Measurements from ENCODE around the gene BABAM2. TPM values are rescaled to one million over a fixed set of nuclear protein-coding genes. Genes with fewer than 3 reads are reported as not detected.
A peak's percentile ranks its signal among the peaks of the same experiment; 100 is the strongest.
"Not testable (repeated sequence)": the region's sequence is repeated elsewhere in the genome, so short reads cannot be mapped to it uniquely, and the experiment has no call there.

The BABAM2 gene
- total and polyA plus RNA-seq, 5 donors, result 45.2 to 65.2 (median 64.0) TPM

DNA sequence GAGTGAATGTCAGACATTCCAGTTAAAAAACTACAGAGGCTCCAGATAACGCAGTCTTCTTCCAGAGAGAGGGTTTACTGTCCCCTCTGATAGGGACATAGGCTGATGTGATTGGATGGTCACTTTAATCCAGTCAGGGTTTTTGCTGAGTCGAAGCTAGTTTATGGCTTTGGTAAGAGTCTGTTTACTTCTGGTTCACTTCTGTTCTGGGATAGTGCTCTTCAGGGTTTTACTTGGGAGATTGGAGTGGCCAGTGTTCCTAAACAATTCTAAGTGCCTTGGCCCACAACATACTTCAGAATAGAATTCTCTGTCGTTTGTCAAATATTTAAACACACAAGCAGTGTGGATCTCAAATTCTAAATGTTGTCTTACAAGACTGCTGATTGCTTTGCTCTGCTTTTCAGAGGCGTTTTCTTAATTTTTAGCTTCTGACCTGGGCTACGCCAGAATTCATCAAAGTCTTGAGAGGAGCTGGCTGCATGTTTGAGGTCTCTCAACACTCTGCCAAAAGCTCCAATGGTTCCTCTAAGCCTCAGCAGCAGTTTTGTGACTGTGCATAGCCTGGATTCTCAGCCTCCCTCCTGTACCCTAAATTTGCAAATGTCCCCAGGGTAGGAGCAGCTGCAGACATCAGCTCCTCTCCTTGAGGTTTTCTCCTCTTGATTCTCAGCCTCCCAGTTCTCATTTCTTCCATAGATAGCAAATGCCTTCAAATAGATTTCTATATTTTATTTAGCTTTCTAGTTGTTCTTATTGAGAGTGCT, 105.8 kb downstream of the BABAM2 start:
- DNase-seq (no peak), ATAC-seq (no peak)
- WGBS, result 91% methylated on average over 5 of the region's 5 CpGs
- Histone ChIP-seq H3K4me3 (ENCODE audit: low read length) (no peak overlapping the region), H3K27me3 (ENCODE audit: control insufficient read depth, insufficient read depth) (no peaks in the 10 kb centered on the region), H3K27ac (ENCODE audit: low read length) (no peak overlapping the region), H3K4me1 (ENCODE audit: control insufficient read depth, insufficient read depth, low read length) (peaks cover 3% of the 10 kb centered on the region), H3K9me3 (ENCODE audit: control insufficient read depth, low read length) (no peaks in the 10 kb centered on the region)
- intact Hi-C loops (cut with DNase I), result no loop called here

- no peak overlapping the region for H3K27ac ChIP-seq (ENCODE audit: low read length)
- DNase-seq, result no peak
- H3K9me3 ChIP-seq (ENCODE audit: control insufficient read depth, low read length), result no peaks in the 10 kb centered on the region
- intact Hi-C loops (cut with DNase I), result no loop called here
- peaks cover 1% of the 10 kb centered on the region for H3K4me1 ChIP-seq (ENCODE audit: control insufficient read depth, insufficient read depth, low read length)
- no peak for ATAC-seq
- H3K4me3 ChIP-seq (ENCODE audit: low read length), result no peak overlapping the region
- no peaks in the 10 kb centered on the region for H3K27me3 ChIP-seq (ENCODE audit: control insufficient read depth, insufficient read depth)
Observed at GRCh38 chr2:28000287-28000686, 109.8 kb downstream of the BABAM2 start.

DNA sequence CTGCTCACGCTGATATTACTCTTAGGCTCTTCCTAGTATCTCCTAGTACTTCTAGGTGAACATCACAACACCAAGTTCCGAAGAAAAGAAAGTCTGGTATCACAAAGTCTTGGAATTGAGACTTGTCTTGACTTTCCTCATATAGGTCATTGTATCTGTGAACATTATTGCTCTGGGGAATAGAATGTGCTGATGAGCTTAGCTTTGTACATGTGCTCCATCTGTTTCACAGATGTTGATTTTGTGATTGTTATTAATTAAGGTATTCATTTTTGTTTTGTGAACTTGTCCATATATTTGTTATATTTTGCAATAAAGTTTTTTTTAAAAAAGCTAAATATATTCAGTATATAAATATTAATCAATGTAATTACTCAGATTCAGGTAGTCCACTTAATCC, 111.7 kb downstream of the BABAM2 start:
- intact Hi-C loops (cut with DNase I), result no loop called here
- Histone ChIP-seq H3K4me3 (ENCODE audit: low read length) (no peak overlapping the region), H3K4me1 (ENCODE audit: control insufficient read depth, insufficient read depth, low read length) (peaks cover 1% of the 10 kb centered on the region), H3K27me3 (ENCODE audit: control insufficient read depth, insufficient read depth) (no peaks in the 10 kb centered on the region), H3K27ac (ENCODE audit: low read length) (no peak overlapping the region), H3K9me3 (ENCODE audit: control insufficient read depth, low read length) (no peaks in the 10 kb centered on the region)
- no peak for DNase-seq
- 100% methylated on average over 2 of the region's 2 CpGs for WGBS
- ATAC-seq, result no peak

- H3K4me3 ChIP-seq (ENCODE audit: low read length), result no peak overlapping the region
- no peaks in the 10 kb centered on the region for H3K27me3 ChIP-seq (ENCODE audit: control insufficient read depth, insufficient read depth)
- WGBS, result 39% methylated on average over 2 of the region's 2 CpGs
- ATAC-seq (no peak), DNase-seq (no peak)
- intact Hi-C loops (cut with DNase I), result no loop called here
- no peak overlapping the region for H3K27ac ChIP-seq (ENCODE audit: low read length)
- H3K9me3 ChIP-seq (ENCODE audit: control insufficient read depth, low read length), result no peaks in the 10 kb centered on the region
- H3K4me1 ChIP-seq (ENCODE audit: control insufficient read depth, insufficient read depth, low read length), result peaks cover 1% of the 10 kb centered on the region
Observed at GRCh38 chr2:28004086-28004485, 113.6 kb downstream of the BABAM2 start.

DNA sequence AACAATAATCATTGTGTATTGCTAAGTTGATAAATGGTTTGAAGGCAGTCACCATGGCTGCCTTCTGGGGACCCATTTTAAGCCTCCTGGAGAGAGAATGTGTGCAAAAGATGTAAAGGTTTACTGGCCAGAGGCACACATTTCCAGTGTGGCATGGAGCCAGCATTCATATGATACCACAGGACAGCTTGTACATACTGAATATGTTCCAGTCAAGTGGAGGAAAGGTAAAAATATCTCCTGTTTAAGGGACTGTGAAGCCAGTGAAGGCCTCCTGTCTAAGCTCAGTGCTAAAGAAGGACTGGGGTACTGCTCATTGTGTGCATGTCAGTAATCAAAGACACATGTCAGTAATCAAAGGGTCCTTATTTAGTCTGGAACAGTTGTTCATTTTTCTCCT, 119.2 kb downstream of the BABAM2 start:
- Histone ChIP-seq H3K9me3 (ENCODE audit: control insufficient read depth, low read length) (no peaks in the 10 kb centered on the region), H3K4me1 (ENCODE audit: control insufficient read depth, insufficient read depth, low read length) (peaks cover 2% of the 10 kb centered on the region), H3K27me3 (ENCODE audit: control insufficient read depth, insufficient read depth) (no peaks in the 10 kb centered on the region), H3K4me3 (ENCODE audit: low read length) (no peak overlapping the region), H3K27ac (ENCODE audit: low read length) (no peak overlapping the region)
- DNase-seq (peak in 2 of 3 donors; percentile 15 to 30), ATAC-seq (peak; percentile 45 to 75)
- intact Hi-C loops (cut with DNase I), result no loop called here

DNA sequence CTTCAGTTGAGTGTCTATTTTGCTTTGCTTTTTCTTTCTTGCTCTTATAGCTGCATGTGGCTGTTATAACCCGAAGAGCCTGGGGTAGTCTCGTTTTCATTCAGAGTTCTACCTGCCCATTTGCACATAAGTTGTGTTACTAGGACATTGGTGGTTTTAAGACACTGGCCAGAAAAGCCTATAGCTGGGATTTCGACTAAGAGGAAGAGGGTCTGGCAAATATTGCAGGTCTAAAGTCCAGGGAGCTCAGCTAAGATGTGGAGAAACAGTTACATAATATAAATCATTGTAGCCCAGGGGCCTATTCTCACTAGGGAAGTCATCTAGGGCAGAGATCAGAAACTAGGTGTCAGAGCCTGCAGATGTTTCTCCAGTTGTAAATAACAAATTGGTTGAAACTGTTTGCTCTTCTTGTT, 120.8 kb downstream of the BABAM2 start:
- Histone ChIP-seq H3K27ac (ENCODE audit: low read length) (no peak overlapping the region), H3K4me3 (ENCODE audit: low read length) (no peak overlapping the region), H3K9me3 (ENCODE audit: control insufficient read depth, low read length) (no peaks in the 10 kb centered on the region), H3K27me3 (ENCODE audit: control insufficient read depth, insufficient read depth) (no peaks in the 10 kb centered on the region), H3K4me1 (ENCODE audit: control insufficient read depth, insufficient read depth, low read length) (peaks cover 2% of the 10 kb centered on the region)
- DNase-seq (no peak), ATAC-seq (no peak)
- intact Hi-C loops (cut with DNase I), result no loop called here
- 86% methylated on average over 3 of the region's 3 CpGs for WGBS

- intact Hi-C loops (cut with DNase I); DNase-seq; H3K27me3 ChIP-seq (ENCODE audit: control insufficient read depth, insufficient read depth); H3K4me1 ChIP-seq (ENCODE audit: control insufficient read depth, insufficient read depth, low read length); H3K9me3 ChIP-seq (ENCODE audit: control insufficient read depth, low read length); ATAC-seq; H3K27ac ChIP-seq (ENCODE audit: low read length); H3K4me3 ChIP-seq (ENCODE audit: low read length): not testable (repeated sequence)
- 97% methylated on average over 2 of the region's 2 CpGs for WGBS
Observed at GRCh38 chr2:28018474-28018873, 127.9 kb downstream of the BABAM2 start.

DNA sequence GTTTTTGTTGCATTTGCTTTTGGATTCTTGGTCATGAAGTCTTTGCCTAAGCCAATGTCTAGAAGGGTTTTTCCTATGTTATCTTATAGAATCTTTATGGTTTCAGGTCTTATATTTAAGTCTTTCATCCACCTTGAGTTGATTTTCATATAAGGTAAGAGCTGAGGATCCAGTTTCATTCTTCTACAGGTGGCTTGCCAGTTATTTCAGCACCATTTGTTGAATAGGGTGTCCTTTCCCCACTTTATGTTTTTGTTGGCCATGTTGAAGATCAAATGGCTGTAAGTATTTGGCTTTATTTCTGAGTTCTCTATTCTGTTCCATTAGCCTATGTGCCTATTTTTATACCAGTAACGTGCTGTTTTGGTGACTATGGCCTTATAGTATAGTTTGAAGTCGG, 129.0 kb downstream of the BABAM2 start:
- H3K4me1 ChIP-seq (ENCODE audit: control insufficient read depth, insufficient read depth, low read length); H3K27ac ChIP-seq (ENCODE audit: low read length); ATAC-seq; H3K4me3 ChIP-seq (ENCODE audit: low read length); H3K27me3 ChIP-seq (ENCODE audit: control insufficient read depth, insufficient read depth); H3K9me3 ChIP-seq (ENCODE audit: control insufficient read depth, low read length); intact Hi-C loops (cut with DNase I); DNase-seq: not testable (repeated sequence)
- 95% methylated on average over 2 of the region's 2 CpGs for WGBS

GRCh38 chr2:28021898-28022297, 131.4 kb downstream of the BABAM2 start:
- no peak overlapping the region for H3K4me3 ChIP-seq (ENCODE audit: low read length)
- H3K27me3 ChIP-seq (ENCODE audit: control insufficient read depth, insufficient read depth), result no peaks in the 10 kb centered on the region
- intact Hi-C loops (cut with DNase I), result no loop called here
- H3K9me3 ChIP-seq (ENCODE audit: control insufficient read depth, low read length), result no peaks in the 10 kb centered on the region
- no peak for DNase-seq
- H3K4me1 ChIP-seq (ENCODE audit: control insufficient read depth, insufficient read depth, low read length), result no peaks in the 10 kb centered on the region
- peak in 1 of 2 donors; percentile 50 for ATAC-seq
- whole genome bisulfite sequencing, result 89% methylated on average over 9 of the region's 9 CpGs
- H3K27ac ChIP-seq (ENCODE audit: low read length), result no peak overlapping the region

DNA sequence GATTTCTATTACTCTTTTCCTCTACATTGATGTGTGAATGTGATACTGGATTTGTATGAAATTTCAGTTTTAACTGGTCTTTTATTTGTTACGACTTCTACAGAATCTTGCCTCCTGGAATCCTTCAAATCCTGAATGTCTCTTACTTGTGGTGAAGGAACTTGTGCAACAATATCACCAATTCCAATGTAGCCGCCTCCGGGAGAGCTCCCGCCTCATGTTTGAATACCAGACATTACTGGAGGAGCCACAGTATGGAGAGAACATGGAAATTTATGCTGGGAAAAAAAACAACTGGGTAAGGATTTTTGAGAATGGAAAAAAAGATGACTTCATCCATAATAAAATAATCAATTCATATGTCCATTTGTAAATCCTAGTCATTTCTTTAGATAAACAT, 134.6 kb downstream of the BABAM2 start:
- no peaks in the 10 kb centered on the region for H3K9me3 ChIP-seq (ENCODE audit: control insufficient read depth, low read length)
- H3K4me1 ChIP-seq (ENCODE audit: control insufficient read depth, insufficient read depth, low read length), result no peaks in the 10 kb centered on the region
- intact Hi-C loops (cut with DNase I), result no loop called here
- H3K27me3 ChIP-seq (ENCODE audit: control insufficient read depth, insufficient read depth), result no peaks in the 10 kb centered on the region
- ATAC-seq (no peak), DNase-seq (no peak)
- H3K4me3 ChIP-seq (ENCODE audit: low read length), result no peak overlapping the region
- WGBS, result 96% methylated on average over 4 of the region's 4 CpGs
- no peak overlapping the region for H3K27ac ChIP-seq (ENCODE audit: low read length)

DNA sequence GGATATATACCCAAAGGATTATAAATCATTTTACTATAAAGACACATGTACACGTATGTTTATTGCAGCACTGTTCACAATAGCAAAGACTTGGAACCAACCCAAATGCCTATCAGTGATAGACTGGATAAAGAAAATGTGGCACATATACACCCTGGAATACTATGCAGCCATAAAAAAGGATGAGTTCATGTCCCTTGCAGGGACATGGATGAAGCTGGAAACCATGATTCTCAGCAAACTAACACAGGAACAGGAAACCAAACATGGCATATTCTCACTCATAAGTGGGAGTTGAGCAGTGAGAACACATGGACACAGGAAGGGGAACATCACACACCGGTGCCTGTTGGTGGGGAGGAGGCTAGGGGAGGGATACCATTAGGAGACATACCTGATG, 135.7 kb downstream of the BABAM2 start:
- H3K9me3 ChIP-seq (ENCODE audit: control insufficient read depth, low read length); H3K27me3 ChIP-seq (ENCODE audit: control insufficient read depth, insufficient read depth); H3K27ac ChIP-seq (ENCODE audit: low read length); ATAC-seq; H3K4me3 ChIP-seq (ENCODE audit: low read length); DNase-seq; H3K4me1 ChIP-seq (ENCODE audit: control insufficient read depth, insufficient read depth, low read length); intact Hi-C loops (cut with DNase I): not testable (repeated sequence)
- WGBS, result 97% methylated on average over 2 of the region's 2 CpGs

- Histone ChIP-seq H3K9me3 (ENCODE audit: control insufficient read depth, low read length) (no peaks in the 10 kb centered on the region), H3K27ac (ENCODE audit: low read length) (no peak overlapping the region), H3K4me3 (ENCODE audit: low read length) (no peak overlapping the region), H3K4me1 (ENCODE audit: control insufficient read depth, insufficient read depth, low read length) (peaks cover 1% of the 10 kb centered on the region), H3K27me3 (ENCODE audit: control insufficient read depth, insufficient read depth) (no peaks in the 10 kb centered on the region)
- intact Hi-C loops (cut with DNase I), result no loop called here
- ATAC-seq, result no peak
- 91% methylated on average over 7 of the region's 7 CpGs for WGBS
- no peak for DNase-seq
Observed at GRCh38 chr2:28028025-28028424, 137.5 kb downstream of the BABAM2 start.

All from right cardiac atrium (tissue), 5 donors.